B cell (primary cell): Measurements from ENCODE around the gene CPNE2. TPM values are rescaled to one million over a fixed set of nuclear protein-coding genes. Genes with fewer than 3 reads are reported as not detected.

ENCODE experiments used
- ATAC-seq: fragments of 200-7000 bp; cut with Tn5 transposase; one replicate; pipeline ENCODE4 v1.10.0; 2021; ENCODE audit warnings: low read depth, mild to moderate bottlenecking, moderate number of reproducible peaks, moderate library complexity
- CTCF ChIA-PET: fragments of 350-600 bp; sonication (Branson Sonifier 250); formaldehyde crosslinking; loops from one replicate; lab custom pipeline; 2021; ENCODE audit warnings: antibody characterized with exemption, inconsistent platforms; lab: Charles Lee
- POLR2A ChIA-PET: fragments of 350-600 bp; sonication (Branson Sonifier 250); formaldehyde crosslinking; loops from one replicate; lab custom pipeline; 2021; ENCODE audit warnings: antibody characterized with exemption; lab: Charles Lee
- DNase-seq: peaks from one replicate; pipeline ENCODE4 v3.0.0; 2013
- H2AFZ ChIP-seq: 2 replicates; pipeline ENCODE4 v1.6.1; 2012; ENCODE audit warnings: mild to moderate bottlenecking, low read depth, low read length; ENCODE audit not compliant: insufficient read depth, poor library complexity, severe bottlenecking
- H3K27ac ChIP-seq, 2 donors: 1 replicate in 1 of 2; 2 replicates in 1 of 2; pipeline ENCODE4 v1.5.1; 2012 to 2013; ENCODE audit warnings: low read length in 2 of 2, mild to moderate bottlenecking in 2 of 2, moderate library complexity in 1 of 2
- H3K27me3 ChIP-seq, 4 experiments: fragments of 200-600 bp in 1 of 4; sonication (generic) in 1 of 4; replicated peaks in 1 of 4; 1 replicate in 2 of 4; 2 replicates in 2 of 4; pipeline versions ENCODE4 v1.6.1 to v1.7.0; 2013 to 2016; ENCODE audit warnings: low read length in 3 of 4, mild to moderate bottlenecking in 2 of 4, mixed read lengths in 1 of 4, moderate library complexity in 1 of 4; ENCODE audit not compliant: insufficient read depth in 4 of 4, control insufficient read depth in 3 of 4; ENCODE audit errors: control extremely low read depth in 1 of 4
- H3K36me3 ChIP-seq, 2 experiments: replicated peaks in 1 of 2; 1 replicate in 1 of 2; 2 replicates in 1 of 2; pipeline versions ENCODE4 v1.6.1 to v1.7.1; 2013; ENCODE audit warnings: low read length in 1 of 2; ENCODE audit not compliant: insufficient read depth in 2 of 2, control insufficient read depth in 1 of 2; ENCODE audit errors: control extremely low read depth in 1 of 2, extremely low read depth in 1 of 2
- H3K4me1 ChIP-seq, 2 donors: fragments of 200-600 bp in 1 of 2; sonication (generic) in 1 of 2; 1 replicate in 1 of 2; 2 replicates in 1 of 2; pipeline versions ENCODE4 v1.5.1 to v1.6.1; 2013 to 2017; ENCODE audit warnings: low read length in 2 of 2; ENCODE audit not compliant: control insufficient read depth in 2 of 2, insufficient read depth in 2 of 2
- H3K4me2 ChIP-seq: replicated peaks from 2 replicates; pipeline ENCODE3; 2012; ENCODE audit warnings: mild to moderate bottlenecking, low read depth, low read length; ENCODE audit not compliant: poor library complexity, severe bottlenecking
- H3K4me3 ChIP-seq, 5 experiments: fragments of 200-600 bp in 1 of 5; sonication (generic) in 1 of 5; 1 replicate in 3 of 5; 2 replicates in 2 of 5; pipeline versions ENCODE4 v1.5.1 to v1.7.0; 2011 to 2016; ENCODE audit warnings: low read length in 4 of 5, mild to moderate bottlenecking in 4 of 5, low read depth in 2 of 5, control low read depth in 1 of 5, moderate library complexity in 1 of 5; ENCODE audit not compliant: insufficient read depth in 1 of 5; ENCODE audit errors: control extremely low read depth in 1 of 5, extremely low read depth in 1 of 5
- H3K79me2 ChIP-seq: fragments of 200-600 bp; sonication (generic); one replicate; pipeline ENCODE4 v1.6.0; 2016; ENCODE audit warnings: low read length; ENCODE audit not compliant: control insufficient read depth, insufficient read depth
- H3K9ac ChIP-seq: fragments of 200-600 bp; sonication (generic); 2 replicates; pipeline ENCODE4 v1.6.1; 2017; ENCODE audit warnings: mild to moderate bottlenecking, low read length, moderate library complexity
- H3K9me3 ChIP-seq, 3 donors: one replicate each; pipeline versions ENCODE4 v1.6.1 to v1.7.1; 2013; ENCODE audit warnings: low read length in 2 of 3; ENCODE audit not compliant: control insufficient read depth in 2 of 3, insufficient read depth in 1 of 3; ENCODE audit errors: control extremely low read depth in 1 of 3
- H4K20me1 ChIP-seq: 2 replicates; pipeline ENCODE4 v1.6.0; 2012; ENCODE audit warnings: mild to moderate bottlenecking, low read length; ENCODE audit not compliant: insufficient read depth, control insufficient read depth, poor library complexity, severe bottlenecking
- H3K27ac Mint-ChIP-seq: one replicate; pipeline ENCODE4 v1.8.0; 2021; ENCODE audit warnings: mixed read lengths
- H3K27me3 Mint-ChIP-seq: one replicate; pipeline ENCODE4 v1.8.0; 2021; ENCODE audit warnings: mixed read lengths
- H3K4me1 Mint-ChIP-seq: one replicate; pipeline ENCODE4 v1.8.0; 2021; ENCODE audit warnings: mixed read lengths
- H3K4me3 Mint-ChIP-seq: one replicate; pipeline ENCODE4 v1.8.0; 2021; ENCODE audit warnings: mixed read lengths
- H3K9me3 Mint-ChIP-seq: one replicate; pipeline ENCODE4 v1.8.0; 2022; ENCODE audit warnings: mixed read lengths; ENCODE audit not compliant: insufficient read depth
- CTCF ChIP-seq: fragments of 200-600 bp; IDR thresholded peaks from one replicate; pipeline ENCODE4 v1.8.0; 2022; ENCODE audit warnings: antibody characterized with exemption, mild to moderate bottlenecking
- EZH2 ChIP-seq: IDR thresholded peaks from 2 replicates; pipeline ENCODE4 v1.6.1; 2012; ENCODE audit warnings: borderline replicate concordance, low read depth, mild to moderate bottlenecking, moderate library complexity, low read length; ENCODE audit not compliant: insufficient read depth, poor library complexity, severe bottlenecking
- WGBS: methylation state at CpG from one replicate; pipeline ENCODE4 v1.1.5; 2013; ENCODE audit warnings: missing lambda C conversion rate; ENCODE audit not compliant: insufficient coverage; 5-methylcytosine and 5-hydroxymethylcytosine counted together
- intact Hi-C: fragments of 100-400 bp; cut with micrococcal nuclease; formaldehyde crosslinking; loops from one replicate; pipeline ENCODE4 v1.10.0; 2022
- polyA plus RNA-seq: library from polyadenylated mRNA; depleted of rRNA; stranded (reverse); fragments of >200 nt; gene quantifications from 2 replicates; pipeline ENCODE4 v1.2.3, GENCODE V29; 2012
- total RNA-seq, 2 donors: library from RNA; stranded (reverse); fragments of 120-200 nt in 1 of 2; gene quantifications; 1 replicate in 1 of 2; 2 replicates in 1 of 2; pipeline versions ENCODE4 v1.2.3 to v1.2.4, GENCODE V29; 2013 to 2022

CPNE2 gene
- total and polyA plus RNA-seq, 2 donors (not counting 1 experiment from before 2014, with no cell fraction given): 1.5 to 2.9 TPM

GRCh38 chr16:57192146-57192545, 99.8 kb downstream of the CPNE2 start:
- H3K36me3 ChIP-seq: peaks cover 0 to 5% of the 10 kb centered on the region in 2 experiments
- H3K79me2 ChIP-seq: peaks cover 99% of the 10 kb centered on the region
- peaks cover 23% of the 10 kb centered on the region for H4K20me1 ChIP-seq
- no CpG with 5 or more reads among the region's 3 CpGs for WGBS
- no peak overlapping the region for H3K4me2 ChIP-seq
- no peaks in the 10 kb centered on the region for H3K9me3 Mint-ChIP-seq
- H3K4me3 ChIP-seq: no peak overlapping the region
- intact Hi-C loops: no loop called here
- no peak overlapping the region for H2AFZ ChIP-seq
- no peak overlapping the region for H3K4me3 Mint-ChIP-seq
- DNase-seq (no peak), ATAC-seq (no peak)
- H3K27me3 ChIP-seq: no peaks in the 10 kb centered on the region
- TF ChIP-seq EZH2 (no peak), CTCF (no peak)
- no peak overlapping the region for H3K9ac ChIP-seq
- H3K4me1 Mint-ChIP-seq: peaks cover 34% of the 10 kb centered on the region
- H3K4me1 ChIP-seq: peaks cover 9 to 13% of the 10 kb centered on the region in 2 donors
- no peak overlapping the region for H3K27ac Mint-ChIP-seq
- no peak overlapping the region for H3K27ac ChIP-seq
- ChIA-PET POLR2A (no interaction called here), CTCF (no interaction called here)
- no peaks in the 10 kb centered on the region for H3K27me3 Mint-ChIP-seq
- H3K9me3 ChIP-seq: no peaks in the 10 kb centered on the region

- no peak overlapping the region for H3K4me2 ChIP-seq
- CTCF ChIA-PET: interaction anchor here (1.5 kb wide), 1 partner anchor 15 kb away, joined by 3 read pairs; no protein-coding TSS in a partner anchor
Observed at GRCh38 chr16:57192720-57193486, 100.5 kb downstream of the CPNE2 start.

More at GRCh38 chr16:57192720-57193486, 100.5 kb downstream of the CPNE2 start:
- H3K4me1 Mint-ChIP-seq: peaks cover 27% of the 10 kb centered on the region
- no peak overlapping the region for H3K4me3 ChIP-seq
- H3K79me2 ChIP-seq: peaks cover 99% of the 10 kb centered on the region
- no peak overlapping the region for H3K4me3 Mint-ChIP-seq
- H3K9ac ChIP-seq: no peak overlapping the region
- H3K9me3 Mint-ChIP-seq: no peaks in the 10 kb centered on the region
- H3K27ac Mint-ChIP-seq: no peak overlapping the region
- H3K27me3 Mint-ChIP-seq: no peaks in the 10 kb centered on the region
- no peaks in the 10 kb centered on the region for H3K9me3 ChIP-seq
- peaks cover 28% of the 10 kb centered on the region for H4K20me1 ChIP-seq
- WGBS: 100% methylated on average over 1 of the region's 7 CpGs
- POLR2A ChIA-PET: no interaction called here
- no peak overlapping the region for H3K27ac ChIP-seq
- no peak for ATAC-seq
- DNase-seq: no peak
- intact Hi-C loops: no loop called here
- H3K36me3 ChIP-seq: peaks cover 0 to 5% of the 10 kb centered on the region in 2 experiments
- no peak for TF ChIP-seq CTCF
- TF ChIP-seq EZH2: no peak
- peaks cover 1 to 5% of the 10 kb centered on the region in 2 donors for H3K4me1 ChIP-seq
- H3K27me3 ChIP-seq: no peaks in the 10 kb centered on the region
- H2AFZ ChIP-seq: no peak overlapping the region
